Trophoblast cell (in vitro differentiated cells and primary cell): ENCODE measurements around the gene HOMER2.

Experiments
- DNase-seq, 2 donors: peaks; one replicate each; pipeline ENCODE4 v3.0.0-alpha.2; 2016
- H2AFZ ChIP-seq: 2 replicates; pipeline ENCODE4 v1.6.1; 2013; ENCODE audit warnings: low read length, moderate library complexity, mild to moderate bottlenecking; ENCODE audit not compliant: insufficient read depth, poor library complexity
- H2AK5ac ChIP-seq: 2 replicates; pipeline ENCODE4 v1.6.1; 2013; ENCODE audit warnings: mild to moderate bottlenecking, low read length
- H2BK120ac ChIP-seq: 2 replicates; pipeline ENCODE4 v1.6.1; 2013; ENCODE audit warnings: low read length, mild to moderate bottlenecking, moderate library complexity; ENCODE audit not compliant: insufficient read depth, poor library complexity
- H2BK12ac ChIP-seq: 2 replicates; pipeline ENCODE4 v1.6.1; 2013; ENCODE audit warnings: mild to moderate bottlenecking, low read length, moderate library complexity
- H2BK5ac ChIP-seq: 2 replicates; pipeline ENCODE4 v1.6.1; 2013; ENCODE audit warnings: low read length, low read depth, moderate library complexity, mild to moderate bottlenecking; ENCODE audit not compliant: poor library complexity
- H3K14ac ChIP-seq: 2 replicates; pipeline ENCODE4 v1.6.1; 2013; ENCODE audit warnings: mild to moderate bottlenecking, low read length
- H3K18ac ChIP-seq: 2 replicates; pipeline ENCODE4 v1.6.1; 2013; ENCODE audit warnings: mild to moderate bottlenecking, low read length
- H3K23ac ChIP-seq: 2 replicates; pipeline ENCODE4 v1.6.1; 2013; ENCODE audit warnings: low read length
- H3K27ac ChIP-seq: 2 replicates; pipeline ENCODE4 v1.5.1; 2013; ENCODE audit warnings: low read depth, mild to moderate bottlenecking, inconsistent platforms, low read length, moderate library complexity
- H3K27me3 ChIP-seq: 2 replicates; pipeline ENCODE4 v1.6.1; 2013; ENCODE audit warnings: inconsistent platforms, mild to moderate bottlenecking, low read length, moderate library complexity; ENCODE audit not compliant: insufficient read depth
- H3K36me3 ChIP-seq, 2 experiments: 1 replicate in 1 of 2; 2 replicates in 1 of 2; pipeline ENCODE4 v1.6.1; 2013; ENCODE audit warnings: low read length in 2 of 2, mild to moderate bottlenecking in 2 of 2, moderate library complexity in 1 of 2; ENCODE audit not compliant: insufficient read depth in 2 of 2, control insufficient read depth in 1 of 2
- H3K4ac ChIP-seq: 2 replicates; pipeline ENCODE4 v1.6.1; 2013; ENCODE audit warnings: low read depth, mild to moderate bottlenecking, low read length, moderate library complexity
- H3K4me1 ChIP-seq, 2 experiments: 1 replicate in 1 of 2; 2 replicates in 1 of 2; pipeline ENCODE4 v1.6.1; 2013; ENCODE audit warnings: low read length in 2 of 2, mild to moderate bottlenecking in 2 of 2, moderate library complexity in 1 of 2; ENCODE audit not compliant: insufficient read depth in 2 of 2, control insufficient read depth in 1 of 2
- H3K4me2 ChIP-seq: 2 replicates; pipeline ENCODE4 v1.6.1; 2013; ENCODE audit warnings: inconsistent platforms, mild to moderate bottlenecking, low read length, moderate library complexity
- H3K4me3 ChIP-seq: 2 replicates; pipeline ENCODE4 v1.5.1; 2013; ENCODE audit warnings: mild to moderate bottlenecking, low read depth, low read length, inconsistent platforms
- H3K79me1 ChIP-seq: one replicate; pipeline ENCODE4 v1.6.1; 2013; ENCODE audit warnings: low read length
- H3K79me2 ChIP-seq: 2 replicates; pipeline ENCODE4 v1.6.1; 2013; ENCODE audit warnings: low read length, mild to moderate bottlenecking; ENCODE audit not compliant: control insufficient read depth, insufficient read depth, poor library complexity
- H3K9ac ChIP-seq: 2 replicates; pipeline ENCODE4 v1.6.1; 2013; ENCODE audit warnings: mild to moderate bottlenecking, low read length
- H3K9me3 ChIP-seq: 2 replicates; pipeline ENCODE4 v1.6.1; 2013; ENCODE audit warnings: low read depth, mild to moderate bottlenecking, control low read depth, inconsistent platforms, low read length; ENCODE audit not compliant: insufficient read depth
- H4K12ac ChIP-seq: 2 replicates; pipeline ENCODE4 v1.6.1; 2013; ENCODE audit warnings: low read depth, mild to moderate bottlenecking, low read length, moderate library complexity
- H4K8ac ChIP-seq: 2 replicates; pipeline ENCODE4 v1.6.1; 2013; ENCODE audit warnings: low read depth, mild to moderate bottlenecking, low read length, moderate library complexity
- H4K91ac ChIP-seq: one replicate; pipeline ENCODE4 v1.6.1; 2013; ENCODE audit warnings: low read depth, mild to moderate bottlenecking, low read length, moderate library complexity
- WGBS: extraction: QIAGEN DNeasy Blood & Tissue Kit; methylation state at CpG from one replicate; pipeline ENCODE4 v1.1.7; 2013; ENCODE audit warnings: missing lambda C conversion rate; ENCODE audit not compliant: insufficient read length, insufficient coverage; ENCODE audit errors: extremely low coverage; 5-methylcytosine and 5-hydroxymethylcytosine counted together

The HOMER2 gene

GRCh38 chr15:82874267-82874666, 78.3 kb downstream of the HOMER2 start:
- no CpG with 5 or more reads among the region's 1 CpG for WGBS
- H3K27me3 ChIP-seq = no peaks in the 10 kb centered on the region
- no peak overlapping the region for H3K9ac ChIP-seq
- H2BK120ac ChIP-seq = no peak overlapping the region
- no peaks in the 10 kb centered on the region for H3K79me2 ChIP-seq
- H3K14ac ChIP-seq = no peak overlapping the region
- no peak for DNase-seq
- no peak overlapping the region for H2AFZ ChIP-seq
- no peak overlapping the region for H3K23ac ChIP-seq
- no peak overlapping the region for H4K12ac ChIP-seq
- no peaks in the 10 kb centered on the region for H3K36me3 ChIP-seq
- H3K9me3 ChIP-seq = no peaks in the 10 kb centered on the region
- H3K4me2 ChIP-seq = no peak overlapping the region
- no peak overlapping the region for H3K4me3 ChIP-seq
- no peak overlapping the region for H4K8ac ChIP-seq
- H3K4ac ChIP-seq = no peak overlapping the region
- H2BK12ac ChIP-seq = no peak overlapping the region
- H4K91ac ChIP-seq = no peak overlapping the region
- H3K79me1 ChIP-seq = no peaks in the 10 kb centered on the region
- no peak overlapping the region for H2BK5ac ChIP-seq
- H3K27ac ChIP-seq = no peak overlapping the region
- no peak overlapping the region for H2AK5ac ChIP-seq
- no peaks in the 10 kb centered on the region for H3K4me1 ChIP-seq
- no peak overlapping the region for H3K18ac ChIP-seq

DNA sequence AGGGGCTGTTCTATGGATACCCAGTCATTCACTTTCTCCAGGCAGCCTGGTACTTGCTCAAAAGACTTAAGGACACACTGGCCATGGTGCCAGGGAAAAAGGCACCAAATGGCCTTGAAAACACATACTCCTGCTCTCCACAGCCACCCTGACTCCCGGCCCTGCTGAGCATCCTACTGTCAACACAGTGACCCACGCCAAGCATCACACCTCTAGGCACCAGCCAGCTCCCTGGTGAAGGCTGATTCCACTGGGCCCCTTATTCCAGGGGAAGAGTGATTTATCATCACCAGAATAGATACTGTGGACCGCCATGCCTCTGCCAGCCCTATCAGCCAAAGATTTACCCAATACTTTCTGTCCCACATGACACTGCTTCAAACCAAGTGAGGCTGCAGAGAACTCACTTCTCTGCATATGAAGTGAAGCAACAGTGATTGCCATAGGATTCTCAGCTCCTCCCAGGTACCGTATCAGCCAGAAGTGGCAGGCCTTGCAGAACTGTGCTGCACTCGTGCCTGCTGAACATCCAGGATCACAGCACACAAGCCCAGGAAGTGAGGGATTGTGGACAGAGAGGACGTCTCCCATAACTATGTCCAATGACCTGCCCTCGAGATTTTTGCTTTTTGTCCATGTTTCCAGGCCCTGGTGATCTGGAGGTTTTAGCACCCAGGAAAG, 79.4 kb downstream of the HOMER2 start:
- no peak overlapping the region for H2BK5ac ChIP-seq
- no peak overlapping the region for H2BK12ac ChIP-seq
- H3K79me1 ChIP-seq = no peaks in the 10 kb centered on the region
- no peaks in the 10 kb centered on the region for H3K27me3 ChIP-seq
- no peak overlapping the region for H2BK120ac ChIP-seq
- H4K12ac ChIP-seq = no peak overlapping the region
- H2AFZ ChIP-seq = no peak overlapping the region
- no peak overlapping the region for H2AK5ac ChIP-seq
- no peak overlapping the region for H3K4me2 ChIP-seq
- H3K9me3 ChIP-seq = no peaks in the 10 kb centered on the region
- H3K27ac ChIP-seq = no peak overlapping the region
- no peaks in the 10 kb centered on the region for H3K36me3 ChIP-seq
- no peak overlapping the region for H4K8ac ChIP-seq
- no peaks in the 10 kb centered on the region for H3K4me1 ChIP-seq
- no peak overlapping the region for H3K9ac ChIP-seq
- no peak overlapping the region for H4K91ac ChIP-seq
- H3K4me3 ChIP-seq = no peak overlapping the region
- WGBS = no CpG with 5 or more reads among the region's 7 CpGs
- no peak for DNase-seq
- no peak overlapping the region for H3K23ac ChIP-seq
- no peaks in the 10 kb centered on the region for H3K79me2 ChIP-seq
- no peak overlapping the region for H3K14ac ChIP-seq
- H3K4ac ChIP-seq = no peak overlapping the region
- no peak overlapping the region for H3K18ac ChIP-seq

DNA sequence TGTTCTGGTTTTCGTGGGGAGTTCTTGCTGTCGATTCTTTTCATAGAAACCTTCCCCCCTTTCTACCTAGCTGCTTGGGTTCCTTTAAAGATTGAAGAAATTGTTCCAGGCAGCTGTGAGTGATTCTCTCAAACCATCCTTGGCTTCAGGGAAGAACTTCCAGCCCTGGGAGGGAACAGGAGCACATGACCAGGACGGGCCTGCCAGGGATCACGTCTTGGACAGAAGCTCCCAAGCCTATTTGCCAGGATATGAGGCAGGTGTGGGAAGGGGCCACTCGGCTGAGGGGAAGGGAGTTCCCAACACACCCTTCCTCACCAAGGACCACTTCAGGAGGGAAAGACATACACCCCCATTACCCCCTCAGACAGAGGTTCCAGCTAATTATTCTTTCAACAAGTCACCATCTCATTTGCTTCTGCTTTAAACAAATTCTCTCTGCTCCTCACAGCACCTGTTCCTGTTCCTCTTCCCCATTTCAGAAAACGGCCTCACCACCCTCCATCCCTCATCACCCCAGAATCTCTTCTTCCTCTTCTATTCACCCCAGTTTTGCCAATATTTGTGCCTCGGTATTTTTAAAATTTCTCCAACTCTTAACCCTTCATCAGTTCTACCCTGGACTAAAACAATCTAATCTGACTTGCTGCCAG, 80.6 kb downstream of the HOMER2 start:
- WGBS = no CpG with 5 or more reads among the region's 7 CpGs

GRCh38 chr15:82871358-82871757, 81.2 kb downstream of the HOMER2 start:
- H2AFZ ChIP-seq = no peak overlapping the region
- H3K4me2 ChIP-seq = no peak overlapping the region
- no peak overlapping the region for H2BK12ac ChIP-seq
- H3K27ac ChIP-seq = no peak overlapping the region
- no peaks in the 10 kb centered on the region for H3K4me1 ChIP-seq
- no peaks in the 10 kb centered on the region for H3K27me3 ChIP-seq
- no peak overlapping the region for H4K12ac ChIP-seq
- no peaks in the 10 kb centered on the region for H3K9me3 ChIP-seq
- no peak overlapping the region for H3K18ac ChIP-seq
- H3K14ac ChIP-seq = no peak overlapping the region
- H3K4me3 ChIP-seq = no peak overlapping the region
- H4K8ac ChIP-seq = no peak overlapping the region
- no peaks in the 10 kb centered on the region for H3K79me1 ChIP-seq
- no peak overlapping the region for H2BK5ac ChIP-seq
- no peak overlapping the region for H2AK5ac ChIP-seq
- no peak for DNase-seq
- no peak overlapping the region for H2BK120ac ChIP-seq
- no peaks in the 10 kb centered on the region for H3K79me2 ChIP-seq
- no peak overlapping the region for H3K9ac ChIP-seq
- H3K23ac ChIP-seq = no peak overlapping the region
- H3K4ac ChIP-seq = no peak overlapping the region
- WGBS = no CpG with 5 or more reads among the region's 5 CpGs
- no peak overlapping the region for H4K91ac ChIP-seq
- H3K36me3 ChIP-seq = no peaks in the 10 kb centered on the region

More for the DNA sequence above, 80.6 kb downstream of the HOMER2 start:
- no peaks in the 10 kb centered on the region for H3K79me2 ChIP-seq
- H3K23ac ChIP-seq = no peak overlapping the region
- no peak overlapping the region for H4K8ac ChIP-seq
- H3K27ac ChIP-seq = no peak overlapping the region
- H2BK120ac ChIP-seq = no peak overlapping the region
- H4K91ac ChIP-seq = no peak overlapping the region
- no peak overlapping the region for H3K14ac ChIP-seq
- no peaks in the 10 kb centered on the region for H3K79me1 ChIP-seq
- H3K4ac ChIP-seq = no peak overlapping the region
- H3K4me2 ChIP-seq = no peak overlapping the region
- no peak overlapping the region for H4K12ac ChIP-seq
- no peaks in the 10 kb centered on the region for H3K9me3 ChIP-seq
- no peak overlapping the region for H3K18ac ChIP-seq
- no peak overlapping the region for H2AFZ ChIP-seq
- H2BK5ac ChIP-seq = no peak overlapping the region
- H2AK5ac ChIP-seq = no peak overlapping the region
- H3K4me3 ChIP-seq = no peak overlapping the region
- no peaks in the 10 kb centered on the region for H3K27me3 ChIP-seq
- H3K9ac ChIP-seq = no peak overlapping the region
- H3K4me1 ChIP-seq = no peaks in the 10 kb centered on the region
- DNase-seq = no peak
- H2BK12ac ChIP-seq = no peak overlapping the region
- H3K36me3 ChIP-seq = no peaks in the 10 kb centered on the region
